NCI-H82 (cell line): ENCODE measurements around the gene MYO7A.

ENCODE experiments used
- DNase-seq: peaks from one replicate; lab custom pipeline; 2025; lab: John Stamatoyannopoulos, UW

Gene MYO7A

GRCh38 chr11:77184136-77184860, 56.3 kb downstream of the MYO7A start:
- DNase-seq, result no peak

- DNase-seq, result no peak
Measured at GRCh38 chr11:77186302-77186701, 58.3 kb downstream of the MYO7A start.

- DNase-seq, result no peak
Measured at GRCh38 chr11:77187111-77187750, 59.2 kb downstream of the MYO7A start.

GRCh38 chr11:77187776-77188632, 60.0 kb downstream of the MYO7A start:
- peak; percentile 87 for DNase-seq

GRCh38 chr11:77188633-77189491, 60.8 kb downstream of the MYO7A start:
- DNase-seq, result no peak

- DNase-seq, result no peak
Measured at GRCh38 chr11:77189588-77190210, 61.7 kb downstream of the MYO7A start.

GRCh38 chr11:77190331-77191075, 62.5 kb downstream of the MYO7A start:
- no peak for DNase-seq

GRCh38 chr11:77191429-77191822, 63.4 kb downstream of the MYO7A start:
- DNase-seq, result no peak

- peak; percentile 10 for DNase-seq
Measured at GRCh38 chr11:77191823-77192495, 63.9 kb downstream of the MYO7A start.

GRCh38 chr11:77193167-77193566, 65.1 kb downstream of the MYO7A start:
- no peak for DNase-seq

GRCh38 chr11:77193911-77194830, 66.1 kb downstream of the MYO7A start:
- no peak for DNase-seq

- peak; percentile 31 for DNase-seq
Measured at GRCh38 chr11:77195071-77195755, 67.2 kb downstream of the MYO7A start.

- DNase-seq, result no peak
Measured at GRCh38 chr11:77196961-77197360, 68.9 kb downstream of the MYO7A start.

- no peak for DNase-seq
Measured at GRCh38 chr11:77197626-77198320, 69.7 kb downstream of the MYO7A start.

- peak; percentile 62 for DNase-seq
Measured at GRCh38 chr11:77198440-77198849, 70.4 kb downstream of the MYO7A start.

GRCh38 chr11:77199137-77199745, 71.2 kb downstream of the MYO7A start:
- DNase-seq, result no peak
